SU-DHL-6 (cell line): ENCODE results near the gene GOLPH3.

Experiments
- H2AFZ ChIP-seq: fragments of 200-600 bp; sonication (generic); 2 replicates; pipeline ENCODE4 v1.6.1; 2014; ENCODE audit warnings: low read depth, mild to moderate bottlenecking, moderate library complexity, mixed read lengths, antibody characterized with exemption, low read length; ENCODE audit not compliant: severe bottlenecking
- H3F3A ChIP-seq: fragments of 200-600 bp; shearing (Covaris generic); 2 replicates; pipeline ENCODE4 v1.6.0; 2016; ENCODE audit warnings: antibody characterized with exemption, mild to moderate bottlenecking; ENCODE audit not compliant: insufficient read depth
- H3K27ac ChIP-seq: fragments of 200-600 bp; sonication (generic); 2 replicates; pipeline ENCODE4 v1.5.1; 2016; ENCODE audit warnings: low read depth, mild to moderate bottlenecking, low read length, moderate library complexity, mixed read lengths
- H3K27me3 ChIP-seq: fragments of 200-600 bp; sonication (generic), shearing (Covaris generic); 2 replicates; pipeline ENCODE4 v1.6.0; 2014; ENCODE audit warnings: mild to moderate bottlenecking, low read length
- H3K36me3 ChIP-seq: fragments of 200-600 bp; sonication (generic); 2 replicates; pipeline ENCODE4 v1.6.1; 2014; ENCODE audit warnings: mild to moderate bottlenecking, low read length, mixed read lengths
- H3K4me2 ChIP-seq: fragments of 300-600, 200-600 bp; shearing (Covaris generic), sonication (generic); 2 replicates; pipeline ENCODE4 v1.6.0; 2014; ENCODE audit warnings: low read length, low read depth, mild to moderate bottlenecking; ENCODE audit not compliant: poor library complexity, severe bottlenecking
- H3K4me3 ChIP-seq: fragments of 200-600 bp; sonication (generic); 2 replicates; pipeline ENCODE4 v1.5.1; 2014; ENCODE audit warnings: antibody characterized with exemption, low read length, mild to moderate bottlenecking, mixed read lengths; ENCODE audit not compliant: insufficient read depth, poor library complexity, severe bottlenecking
- H3K79me2 ChIP-seq: fragments of 200-600 bp; sonication (generic); 2 replicates; pipeline ENCODE4 v1.6.1; 2014; ENCODE audit warnings: mild to moderate bottlenecking, low read length, moderate library complexity; ENCODE audit not compliant: insufficient read depth
- H3K9ac ChIP-seq: fragments of 200-600 bp; sonication (generic); 2 replicates; pipeline ENCODE4 v1.7.0; 2014; ENCODE audit warnings: mild to moderate bottlenecking, low read length
- H3K9me2 ChIP-seq: fragments of 200-600 bp; sonication (generic); replicated peaks from 2 replicates; pipeline ENCODE4 v1.6.1; 2014; ENCODE audit warnings: low read length; ENCODE audit not compliant: insufficient read depth
- H3K9me3 ChIP-seq: fragments of 200-600 bp; sonication (generic); 2 replicates; pipeline ENCODE4 v1.6.1; 2014; ENCODE audit warnings: low read length, mixed read lengths; ENCODE audit not compliant: insufficient read depth
- H4K20me1 ChIP-seq: fragments of 200-600 bp; sonication (generic); 2 replicates; pipeline ENCODE4 v1.6.1; 2014; ENCODE audit warnings: low read depth, mild to moderate bottlenecking, antibody characterized with exemption, low read length, moderate library complexity, mixed read lengths
- EZH2phosphoT487 ChIP-seq: fragments of 200-600 bp; sonication (generic), shearing (Covaris generic); conservative IDR thresholded peaks from 2 replicates; pipeline ENCODE4 v1.6.1; 2018; ENCODE audit warnings: mild to moderate bottlenecking, antibody characterized with exemption, low read length, moderate library complexity, mixed read lengths
- TF ChIP-seq, protein P1 (sequence below): fragments of 200-600 bp; sonication (generic); IDR thresholded peaks from one replicate; pipeline ENCODE4 v1.5.1; 2017; ENCODE audit warnings: antibody characterized with exemption, mild to moderate bottlenecking, low read length, moderate library complexity; ENCODE audit not compliant: insufficient read depth, poor library complexity, severe bottlenecking

GOLPH3 gene

DNA sequence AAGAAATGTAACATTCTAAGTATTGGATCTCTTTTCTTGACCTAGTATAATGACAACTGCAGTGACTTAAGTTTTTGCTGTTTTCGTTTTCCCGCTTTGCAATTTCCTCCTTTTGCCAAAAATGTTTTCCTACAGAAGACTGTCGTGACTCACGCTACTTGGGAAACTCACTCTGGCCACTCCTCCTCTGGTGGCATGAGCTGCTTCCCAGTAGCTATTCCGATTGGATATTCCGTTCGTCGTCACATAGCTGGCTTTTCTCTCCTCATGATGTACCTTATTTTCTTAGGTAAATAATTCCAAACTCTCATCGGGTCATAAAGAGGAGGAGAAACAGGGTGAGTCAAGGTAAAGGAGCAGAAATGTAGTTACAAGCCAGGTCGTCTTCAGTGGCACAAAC is 64.9 kb downstream of the GOLPH3 start:
- H3K4me3 ChIP-seq: no peak overlapping the region
- H3K79me2 ChIP-seq: no peaks in the 10 kb centered on the region
- no peaks in the 10 kb centered on the region for H3K27me3 ChIP-seq
- no peaks in the 10 kb centered on the region for H4K20me1 ChIP-seq
- no peak for TF ChIP-seq EZH2phosphoT487
- TF ChIP-seq, protein P1, sequence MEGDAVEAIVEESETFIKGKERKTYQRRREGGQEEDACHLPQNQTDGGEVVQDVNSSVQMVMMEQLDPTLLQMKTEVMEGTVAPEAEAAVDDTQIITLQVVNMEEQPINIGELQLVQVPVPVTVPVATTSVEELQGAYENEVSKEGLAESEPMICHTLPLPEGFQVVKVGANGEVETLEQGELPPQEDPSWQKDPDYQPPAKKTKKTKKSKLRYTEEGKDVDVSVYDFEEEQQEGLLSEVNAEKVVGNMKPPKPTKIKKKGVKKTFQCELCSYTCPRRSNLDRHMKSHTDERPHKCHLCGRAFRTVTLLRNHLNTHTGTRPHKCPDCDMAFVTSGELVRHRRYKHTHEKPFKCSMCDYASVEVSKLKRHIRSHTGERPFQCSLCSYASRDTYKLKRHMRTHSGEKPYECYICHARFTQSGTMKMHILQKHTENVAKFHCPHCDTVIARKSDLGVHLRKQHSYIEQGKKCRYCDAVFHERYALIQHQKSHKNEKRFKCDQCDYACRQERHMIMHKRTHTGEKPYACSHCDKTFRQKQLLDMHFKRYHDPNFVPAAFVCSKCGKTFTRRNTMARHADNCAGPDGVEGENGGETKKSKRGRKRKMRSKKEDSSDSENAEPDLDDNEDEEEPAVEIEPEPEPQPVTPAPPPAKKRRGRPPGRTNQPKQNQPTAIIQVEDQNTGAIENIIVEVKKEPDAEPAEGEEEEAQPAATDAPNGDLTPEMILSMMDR: no peak
- H3K9me2 ChIP-seq: no peaks in the 10 kb centered on the region
- no peak overlapping the region for H3K4me2 ChIP-seq
- H3K36me3 ChIP-seq: 0 out of 2 replicates have a peak, but pooled peaks cover 5% of the 10 kb centered on the region
- H2AFZ ChIP-seq: no peak overlapping the region
- H3F3A ChIP-seq: no peaks in the 10 kb centered on the region
- H3K9ac ChIP-seq: no peak overlapping the region
- no peak overlapping the region for H3K27ac ChIP-seq
- no peaks in the 10 kb centered on the region for H3K9me3 ChIP-seq

DNA sequence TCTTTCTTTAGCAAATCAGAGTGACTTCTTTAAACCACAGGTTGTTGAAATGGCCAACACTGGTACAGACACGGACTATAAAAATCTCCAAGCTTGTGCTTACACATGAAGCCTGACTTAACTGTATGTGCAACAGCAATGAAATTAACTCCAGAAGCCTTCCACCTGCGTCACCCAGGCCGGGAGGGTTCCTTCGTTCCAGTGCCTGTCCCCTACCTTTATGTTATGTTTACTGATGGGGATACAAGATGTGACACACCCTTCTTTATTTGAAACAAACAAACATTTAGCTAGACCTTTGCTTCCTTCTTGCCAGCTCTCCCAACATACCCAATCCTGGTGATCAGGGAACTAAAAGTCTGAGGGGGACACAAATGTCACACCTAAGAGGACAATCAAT is 66.0 kb downstream of the GOLPH3 start:
- no peak overlapping the region for H3K4me3 ChIP-seq

DNA sequence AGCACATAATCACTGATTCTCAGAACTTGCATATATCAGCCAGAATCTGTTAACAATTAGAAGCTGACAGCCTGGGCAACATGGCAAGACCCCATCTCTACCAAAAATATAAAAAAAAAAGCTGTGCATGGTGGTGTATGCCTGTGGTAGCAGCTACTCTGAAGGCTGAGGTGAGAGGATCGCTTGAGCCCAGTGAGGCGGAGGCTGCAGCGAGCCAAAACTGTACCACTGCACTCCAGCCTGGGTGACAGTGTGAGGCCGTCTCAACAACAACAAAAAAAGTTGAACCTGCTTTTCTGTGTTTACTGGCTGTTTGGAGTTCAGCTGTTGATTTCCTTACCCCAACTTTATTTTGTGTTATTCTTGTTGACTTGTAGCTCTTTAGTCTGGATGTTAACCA is 66.8 kb downstream of the GOLPH3 start:
- 0 out of 2 replicates have a peak, but pooled peaks cover 5% of the 10 kb centered on the region for H3K36me3 ChIP-seq

More for the DNA sequence above, 66.0 kb downstream of the GOLPH3 start:
- TF ChIP-seq EZH2phosphoT487: no peak
- TF ChIP-seq, protein P1: no peak
- Histone ChIP-seq H2AFZ (no peak overlapping the region), H3K9ac (no peak overlapping the region), H3K9me2 (no peaks in the 10 kb centered on the region), H3K27ac (no peak overlapping the region), H3F3A (no peaks in the 10 kb centered on the region), H4K20me1 (no peaks in the 10 kb centered on the region), H3K36me3 (0 out of 2 replicates have a peak, but pooled peaks cover 5% of the 10 kb centered on the region), H3K9me3 (no peaks in the 10 kb centered on the region), H3K4me2 (no peak overlapping the region), H3K27me3 (no peaks in the 10 kb centered on the region), H3K79me2 (no peaks in the 10 kb centered on the region)

More for the DNA sequence above, 66.8 kb downstream of the GOLPH3 start:
- Histone ChIP-seq H3K79me2 (no peaks in the 10 kb centered on the region), H4K20me1 (no peaks in the 10 kb centered on the region), H3K9me3 (no peaks in the 10 kb centered on the region), H3K27me3 (no peaks in the 10 kb centered on the region), H3K4me2 (no peak overlapping the region), H3K9me2 (no peaks in the 10 kb centered on the region), H3K4me3 (no peak overlapping the region), H3K27ac (no peak overlapping the region), H3F3A (no peaks in the 10 kb centered on the region), H3K9ac (no peak overlapping the region), H2AFZ (no peak overlapping the region)
- TF ChIP-seq EZH2phosphoT487: no peak
- TF ChIP-seq, protein P1: no peak
